Astrocyte (in vitro differentiated cells and primary cell): ENCODE measurements around the gene RNF5. TPM values are rescaled to one million over a fixed set of nuclear protein-coding genes. Genes with fewer than 3 reads are reported as not detected.

ENCODE experiments used
- DNase-seq: peaks from one replicate; pipeline ENCODE4 v3.0.0-alpha.2; 2010; ENCODE audit warnings: low read depth
- FAIRE-seq: peaks from 2 replicates; lab custom pipeline; 2011; peaks lifted over from hg19 to GRCh38; lab: Jason Lieb, UNC
- H2AFZ ChIP-seq: 2 replicates; pipeline ENCODE4 v1.6.0; 2012; ENCODE audit warnings: low read depth, low read length, inconsistent platforms
- H3K27ac ChIP-seq: 2 replicates; pipeline ENCODE4 v1.5.1; 2011; ENCODE audit warnings: low read depth, low read length, inconsistent platforms
- H3K27me3 ChIP-seq: 2 replicates; pipeline ENCODE4 v1.6.0; 2011; ENCODE audit warnings: low read length, inconsistent platforms; ENCODE audit not compliant: insufficient read depth
- H3K36me3 ChIP-seq: 2 replicates; pipeline ENCODE4 v1.5.1; 2011; ENCODE audit warnings: low read length, inconsistent platforms; ENCODE audit not compliant: insufficient read depth
- H3K4me1 ChIP-seq: 2 replicates; pipeline ENCODE4 v1.5.1; 2011; ENCODE audit warnings: low read length, inconsistent platforms; ENCODE audit not compliant: insufficient read depth
- H3K4me2 ChIP-seq: 2 replicates; pipeline ENCODE4 v1.6.0; 2012; ENCODE audit warnings: low read length, inconsistent platforms
- H3K4me3 ChIP-seq: 2 replicates; pipeline ENCODE4 v1.5.1; 2011; ENCODE audit warnings: low read depth, mild to moderate bottlenecking, low read length, inconsistent platforms; ENCODE audit not compliant: insufficient read depth
- H3K79me2 ChIP-seq: 2 replicates; pipeline ENCODE4 v1.6.0; 2012; ENCODE audit warnings: mild to moderate bottlenecking, low read length, inconsistent platforms; ENCODE audit not compliant: insufficient read depth
- H3K9ac ChIP-seq: 2 replicates; pipeline ENCODE4 v1.6.0; 2012; ENCODE audit warnings: mild to moderate bottlenecking, low read length, inconsistent platforms
- H3K9me3 ChIP-seq: 2 replicates; pipeline ENCODE4 v1.5.1; 2012; ENCODE audit warnings: low read depth, mild to moderate bottlenecking, low read length, inconsistent platforms; ENCODE audit not compliant: insufficient read depth
- H4K20me1 ChIP-seq: 2 replicates; pipeline ENCODE4 v1.6.0; 2012; ENCODE audit warnings: low read length, inconsistent platforms; ENCODE audit not compliant: insufficient read depth
- H3K27ac Mint-ChIP-seq: one replicate; pipeline ENCODE4 v1.8.0; 2021; ENCODE audit warnings: mild to moderate bottlenecking, mixed read lengths; ENCODE audit not compliant: unreplicated experiment
- H3K27me3 Mint-ChIP-seq: one replicate; pipeline ENCODE4 v1.8.0; 2021; ENCODE audit warnings: low read depth, mixed read lengths; ENCODE audit not compliant: unreplicated experiment
- H3K36me3 Mint-ChIP-seq: one replicate; pipeline ENCODE4 v1.8.0; 2021; ENCODE audit warnings: low read depth, mixed read lengths; ENCODE audit not compliant: unreplicated experiment
- H3K4me1 Mint-ChIP-seq: one replicate; pipeline ENCODE4 v1.8.0; 2021; ENCODE audit warnings: low read depth, mixed read lengths; ENCODE audit not compliant: unreplicated experiment
- H3K4me3 Mint-ChIP-seq: one replicate; pipeline ENCODE4 v1.8.0; 2021; ENCODE audit warnings: mild to moderate bottlenecking, moderate library complexity, mixed read lengths; ENCODE audit not compliant: unreplicated experiment
- H3K9me3 Mint-ChIP-seq: one replicate; pipeline ENCODE4 v1.8.0; 2021; ENCODE audit warnings: mild to moderate bottlenecking, mixed read lengths; ENCODE audit not compliant: unreplicated experiment
- CTCF ChIP-seq: IDR thresholded peaks from 2 replicates; pipeline ENCODE4 v1.5.1; 2011; ENCODE audit warnings: low read depth, mild to moderate bottlenecking, inconsistent platforms, low read length, moderate library complexity; ENCODE audit not compliant: insufficient read depth
- EZH2 ChIP-seq: IDR thresholded peaks from 2 replicates; pipeline ENCODE4 v1.6.1; 2012; ENCODE audit warnings: mild to moderate bottlenecking, low read length, inconsistent platforms; ENCODE audit not compliant: insufficient read depth
- total RNA-seq: library from RNA; stranded (reverse); gene quantifications from 2 replicates; pipeline ENCODE4 v1.2.1, GENCODE V29; 2021

RNF5 gene
- total RNA-seq, 1 donor from 2014 or later = 59.0 TPM

GRCh38 chr6:32202186-32202585 is 24.0 kb downstream of the RNF5 start:
- Histone ChIP-seq H3K36me3 (no peaks in the 10 kb centered on the region), H3K9ac (no peak overlapping the region), H3K27ac (no peak overlapping the region), H4K20me1 (no peaks in the 10 kb centered on the region), H3K4me2 (no peak overlapping the region), H3K27me3 (no peaks in the 10 kb centered on the region), H3K79me2 (no peaks in the 10 kb centered on the region), H2AFZ (no peak overlapping the region), H3K4me3 (no peak overlapping the region), H3K4me1 (peaks cover 2% of the 10 kb centered on the region), H3K9me3 (no peaks in the 10 kb centered on the region)
- no peaks in the 10 kb centered on the region for H3K4me1 Mint-ChIP-seq
- no peak overlapping the region for H3K27ac Mint-ChIP-seq
- H3K4me3 Mint-ChIP-seq = no peak overlapping the region
- H3K9me3 Mint-ChIP-seq = peaks cover 2% of the 10 kb centered on the region
- DNase-seq (no peak), FAIRE-seq (no peak)
- H3K27me3 Mint-ChIP-seq = peaks cover 28% of the 10 kb centered on the region
- peaks cover 3% of the 10 kb centered on the region for H3K36me3 Mint-ChIP-seq
- no peak for TF ChIP-seq CTCF

- Histone ChIP-seq H3K4me3 (no peak overlapping the region), H3K79me2 (no peaks in the 10 kb centered on the region), H3K4me1 (no peaks in the 10 kb centered on the region), H3K27ac (no peak overlapping the region), H3K4me2 (no peak overlapping the region), H3K27me3 (no peaks in the 10 kb centered on the region), H3K9me3 (no peaks in the 10 kb centered on the region), H3K36me3 (no peaks in the 10 kb centered on the region), H3K9ac (no peak overlapping the region), H2AFZ (no peak overlapping the region), H4K20me1 (no peaks in the 10 kb centered on the region)
- DNase-seq (no peak), FAIRE-seq (no peak)
- Mint-ChIP-seq H3K27me3 (peaks cover 28% of the 10 kb centered on the region), H3K36me3 (peaks cover 3% of the 10 kb centered on the region), H3K27ac (no peak overlapping the region), H3K4me1 (no peaks in the 10 kb centered on the region), H3K9me3 (peaks cover 2% of the 10 kb centered on the region), H3K4me3 (no peak overlapping the region)
- no peak for TF ChIP-seq EZH2
- no peak for TF ChIP-seq CTCF
Observed at GRCh38 chr6:32203426-32204267, 25.4 kb downstream of the RNF5 start.

- H3K36me3 ChIP-seq = no peaks in the 10 kb centered on the region
- no peaks in the 10 kb centered on the region for H3K27me3 ChIP-seq
- no peak overlapping the region for H3K27ac ChIP-seq
- no peaks in the 10 kb centered on the region for H3K4me1 ChIP-seq
- H2AFZ ChIP-seq = no peak overlapping the region
- H4K20me1 ChIP-seq = no peaks in the 10 kb centered on the region
- no peak for TF ChIP-seq CTCF
- TF ChIP-seq EZH2 = no peak
- Mint-ChIP-seq H3K27me3 (peaks cover 28% of the 10 kb centered on the region), H3K36me3 (peaks cover 3% of the 10 kb centered on the region), H3K4me3 (no peak overlapping the region), H3K27ac (no peak overlapping the region), H3K4me1 (no peaks in the 10 kb centered on the region), H3K9me3 (peaks cover 2% of the 10 kb centered on the region)
- no peaks in the 10 kb centered on the region for H3K9me3 ChIP-seq
- H3K4me3 ChIP-seq = no peak overlapping the region
- FAIRE-seq = no peak
- H3K79me2 ChIP-seq = no peaks in the 10 kb centered on the region
- H3K9ac ChIP-seq = no peak overlapping the region
- no peak for DNase-seq
- H3K4me2 ChIP-seq = no peak overlapping the region
Observed at GRCh38 chr6:32204268-32204715, 26.1 kb downstream of the RNF5 start.
